GM12878 (cell line): Measurements from ENCODE around the gene RPL22.

ENCODE experiments used
- CREM ChIP-seq: IDR thresholded peaks from 2 replicates; pipeline ENCODE4 v1.6.1; 2014; ENCODE audit warnings: antibody characterized with exemption, low read depth
- CTCF ChIP-seq, 3 experiments: IDR thresholded peaks in 2 of 3; conservative IDR thresholded peaks in 1 of 3; 2 replicates each; pipeline ENCODE4 v1.5.1; 2011; ENCODE audit warnings: low read depth in 3 of 3, low read length in 3 of 3, mild to moderate bottlenecking in 3 of 3, control low read depth in 2 of 3, moderate library complexity in 2 of 3, inconsistent platforms in 1 of 3, mixed read lengths in 1 of 3; ENCODE audit not compliant: control insufficient read depth in 2 of 3, insufficient read depth in 1 of 3; ENCODE audit errors: extremely low read depth in 1 of 3
- DPF2 ChIP-seq: fragments of 450-650 bp; IDR thresholded peaks from 2 replicates; pipeline ENCODE4 v1.6.1; 2017; ENCODE audit warnings: mild to moderate bottlenecking
- GABPA ChIP-seq: IDR thresholded peaks from 2 replicates; pipeline ENCODE4 v1.6.1; 2014; ENCODE audit warnings: antibody characterized with exemption, low read depth, mild to moderate bottlenecking, inconsistent platforms
- LARP7 ChIP-seq: fragments of 450-650 bp; IDR thresholded peaks from 2 replicates; pipeline ENCODE4 v1.6.1; 2017; ENCODE audit warnings: mild to moderate bottlenecking
- NKRF ChIP-seq: fragments of 450-650 bp; conservative IDR thresholded peaks from 2 replicates; pipeline ENCODE4 v1.6.1; 2017; ENCODE audit warnings: mild to moderate bottlenecking, moderate library complexity
- POLR2A ChIP-seq: IDR thresholded peaks from 2 replicates; pipeline ENCODE4 v1.6.1; 2011; ENCODE audit warnings: low read depth, mild to moderate bottlenecking, low read length
- RFX5 ChIP-seq: IDR thresholded peaks from 2 replicates; pipeline ENCODE4 v1.6.1; 2011; ENCODE audit warnings: low read depth, low read length, improper control_type of control experiment
- SIX5 ChIP-seq: IDR thresholded peaks from 2 replicates; pipeline ENCODE4 v1.6.1; 2011; ENCODE audit warnings: mild to moderate bottlenecking, low read depth, low read length, moderate library complexity; ENCODE audit not compliant: severe bottlenecking
- SMC3 ChIP-seq: IDR thresholded peaks from 2 replicates; pipeline ENCODE4 v1.6.1; 2011; ENCODE audit warnings: low read length, improper control_type of control experiment, borderline replicate concordance
- SUPT20H ChIP-seq: IDR thresholded peaks from 2 replicates; pipeline ENCODE4 v1.6.1; 2011; ENCODE audit warnings: low read depth, mild to moderate bottlenecking, low read length, moderate library complexity, borderline replicate concordance; ENCODE audit not compliant: control insufficient read depth
- YY1 ChIP-seq: IDR thresholded peaks from 2 replicates; pipeline ENCODE4 v1.6.1; 2011; ENCODE audit warnings: low read depth, mild to moderate bottlenecking, low read length
- ZZZ3 ChIP-seq: IDR thresholded peaks from 2 replicates; pipeline ENCODE4 v1.6.1; 2011; ENCODE audit warnings: low read depth; ENCODE audit not compliant: control insufficient read depth, insufficient read length
- TF ChIP-seq, protein P1 (sequence below): IDR thresholded peaks from 2 replicates; pipeline ENCODE4 v1.6.1; 2012; ENCODE audit warnings: low read length, inconsistent platforms

- TF ChIP-seq SIX5: no peak
- TF ChIP-seq POLR2A: no peak
- TF ChIP-seq DPF2: no peak
- no peak for TF ChIP-seq ZZZ3
- no peak for TF ChIP-seq SUPT20H
- no peak for TF ChIP-seq CTCF (IDR thresholded peaks at IDR 0.05 in 2 of 3, conservative IDR thresholded peaks at IDR 0.05 in 1 of 3; ENCODE audit: control insufficient read depth in 2 of 3, extremely low read depth in 1 of 3, insufficient read depth in 1 of 3, low read depth in 3 of 3, low read length in 3 of 3)
- TF ChIP-seq LARP7: no peak
- no peak for TF ChIP-seq NKRF
- no peak for TF ChIP-seq YY1
- no peak for TF ChIP-seq SMC3
- TF ChIP-seq GABPA: no peak
- TF ChIP-seq RFX5: no peak
- TF ChIP-seq, protein P1, sequence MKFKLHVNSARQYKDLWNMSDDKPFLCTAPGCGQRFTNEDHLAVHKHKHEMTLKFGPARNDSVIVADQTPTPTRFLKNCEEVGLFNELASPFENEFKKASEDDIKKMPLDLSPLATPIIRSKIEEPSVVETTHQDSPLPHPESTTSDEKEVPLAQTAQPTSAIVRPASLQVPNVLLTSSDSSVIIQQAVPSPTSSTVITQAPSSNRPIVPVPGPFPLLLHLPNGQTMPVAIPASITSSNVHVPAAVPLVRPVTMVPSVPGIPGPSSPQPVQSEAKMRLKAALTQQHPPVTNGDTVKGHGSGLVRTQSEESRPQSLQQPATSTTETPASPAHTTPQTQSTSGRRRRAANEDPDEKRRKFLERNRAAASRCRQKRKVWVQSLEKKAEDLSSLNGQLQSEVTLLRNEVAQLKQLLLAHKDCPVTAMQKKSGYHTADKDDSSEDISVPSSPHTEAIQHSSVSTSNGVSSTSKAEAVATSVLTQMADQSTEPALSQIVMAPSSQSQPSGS: no peak
- no peak for TF ChIP-seq CREM
Measured at GRCh38 chr1:6224718-6225117, 25.3 kb upstream of the RPL22 start.
